Measurements from ENCODE around the gene PLOD1. TPM values are rescaled to one million over a fixed set of nuclear protein-coding genes. Genes with fewer than 3 reads are reported as not detected.
A peak's percentile ranks its signal among the peaks of the same experiment; 100 is the strongest.

PLOD1 gene
- total and polyA plus RNA-seq, 2 experiments from 2014 or later, result 22.4 to 62.9 TPM

DNA sequence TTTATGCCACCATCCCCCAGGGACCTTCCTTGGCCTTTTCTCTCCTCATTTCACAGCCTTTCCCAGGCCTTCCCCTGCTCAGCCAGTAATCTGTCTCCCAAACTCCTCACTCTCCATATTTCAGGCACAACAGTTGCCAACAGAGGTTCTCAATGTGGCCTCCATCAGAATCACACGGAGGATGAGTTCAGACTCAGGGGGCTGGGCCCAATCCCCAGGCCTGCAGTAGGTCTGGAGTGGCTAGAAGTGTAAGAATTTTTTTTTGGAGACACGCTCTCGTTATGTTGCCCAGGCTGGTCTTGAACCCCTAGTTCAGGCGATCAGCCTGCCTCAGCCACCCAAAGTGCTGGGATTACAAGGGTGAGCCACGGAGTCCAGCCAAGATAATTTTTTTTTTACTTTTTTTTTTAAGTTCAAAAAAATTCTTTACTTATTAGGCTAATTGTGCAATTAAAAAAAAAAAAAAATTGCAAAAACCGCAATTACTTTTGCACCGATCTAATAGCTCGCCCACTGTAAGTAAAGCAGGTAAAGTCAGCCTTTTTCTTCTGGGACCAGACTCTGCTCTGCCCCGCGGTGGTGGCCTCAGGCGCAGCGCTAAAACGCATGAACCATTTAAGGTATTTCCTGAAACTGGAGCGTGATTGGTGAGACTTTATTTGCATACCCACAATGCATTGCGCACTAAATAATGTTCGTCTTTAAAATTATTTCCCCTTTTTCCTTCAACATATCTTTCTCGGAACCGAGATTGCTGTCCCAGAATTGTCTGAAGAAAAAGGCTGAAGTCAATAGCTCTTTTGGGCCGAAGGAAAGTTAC, 27.0 kb upstream of the PLOD1 start (continued):
- TF ChIP-seq, protein P1, sequence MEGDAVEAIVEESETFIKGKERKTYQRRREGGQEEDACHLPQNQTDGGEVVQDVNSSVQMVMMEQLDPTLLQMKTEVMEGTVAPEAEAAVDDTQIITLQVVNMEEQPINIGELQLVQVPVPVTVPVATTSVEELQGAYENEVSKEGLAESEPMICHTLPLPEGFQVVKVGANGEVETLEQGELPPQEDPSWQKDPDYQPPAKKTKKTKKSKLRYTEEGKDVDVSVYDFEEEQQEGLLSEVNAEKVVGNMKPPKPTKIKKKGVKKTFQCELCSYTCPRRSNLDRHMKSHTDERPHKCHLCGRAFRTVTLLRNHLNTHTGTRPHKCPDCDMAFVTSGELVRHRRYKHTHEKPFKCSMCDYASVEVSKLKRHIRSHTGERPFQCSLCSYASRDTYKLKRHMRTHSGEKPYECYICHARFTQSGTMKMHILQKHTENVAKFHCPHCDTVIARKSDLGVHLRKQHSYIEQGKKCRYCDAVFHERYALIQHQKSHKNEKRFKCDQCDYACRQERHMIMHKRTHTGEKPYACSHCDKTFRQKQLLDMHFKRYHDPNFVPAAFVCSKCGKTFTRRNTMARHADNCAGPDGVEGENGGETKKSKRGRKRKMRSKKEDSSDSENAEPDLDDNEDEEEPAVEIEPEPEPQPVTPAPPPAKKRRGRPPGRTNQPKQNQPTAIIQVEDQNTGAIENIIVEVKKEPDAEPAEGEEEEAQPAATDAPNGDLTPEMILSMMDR (conservative IDR thresholded peaks at IDR 0.05; ENCODE audit: low read depth in 2 of 2), result peak; percentile 76 to 78

DNA sequence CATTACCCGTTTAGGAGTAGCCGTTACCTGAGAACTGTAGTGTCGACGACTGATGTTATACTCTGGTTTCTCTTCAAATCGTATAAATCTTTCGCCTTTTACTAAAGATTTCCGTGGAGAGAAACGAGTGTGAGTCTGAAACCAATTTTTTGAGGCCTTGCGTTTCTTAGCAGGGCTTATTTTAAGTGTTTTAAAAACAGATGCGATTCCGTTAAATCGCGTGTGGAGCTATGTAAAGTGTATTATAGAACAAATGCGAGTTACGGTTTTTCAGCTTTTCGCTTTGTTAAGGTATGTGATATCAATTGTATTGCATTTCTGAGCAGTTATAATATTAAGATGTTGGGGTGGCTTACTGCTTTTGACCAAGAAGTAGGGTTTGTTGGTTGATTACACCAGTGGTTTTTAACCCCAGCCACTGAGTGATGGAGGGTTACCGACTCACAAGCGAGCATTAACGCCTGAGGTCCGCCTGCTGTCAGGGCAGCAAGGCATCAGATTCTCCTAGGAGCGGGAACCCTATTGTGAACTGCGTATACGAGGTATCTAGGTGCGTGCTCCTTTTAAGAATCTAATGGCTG, 26.3 kb upstream of the PLOD1 start:
- peak overlapping the region; percentile 46 for H3K4me3 ChIP-seq
- H4K20me1 ChIP-seq (replicated peaks; ENCODE audit: insufficient read depth), result no peaks in the 10 kb centered on the region
- peak overlapping the region; percentile 62 for H3K4me2 ChIP-seq
- Mint-ChIP-seq H3K36me3 (ENCODE audit: low read depth) (no peaks in the 10 kb centered on the region), H3K27ac (peak overlapping the region; percentile 100), H3K4me3 (peak overlapping the region; percentile 82), H3K4me1 (peaks cover 7% of the 10 kb centered on the region; the same call in 2 of the 3 replicates), H3K27me3 (ENCODE audit: insufficient read depth, low read depth, poor library complexity) (peaks cover 35% of the 10 kb centered on the region), H3K9me3 (peaks cover 3% of the 10 kb centered on the region; the same call in 2 of the 3 replicates)
- peak overlapping the region; percentile 86 for H3K27ac ChIP-seq (ENCODE audit: low read depth)
- no peaks in the 10 kb centered on the region for H3F3A ChIP-seq (replicated peaks; ENCODE audit: low read depth)
- peak; percentile 95 for DNase-seq (ENCODE audit: low spot score)
- no peaks in the 10 kb centered on the region for H3K9me2 ChIP-seq (ENCODE audit: insufficient read depth)
- H3K4me1 ChIP-seq (ENCODE audit: insufficient read depth), result no peaks in the 10 kb centered on the region
- peak; percentile 73 for ATAC-seq
- no peak overlapping the region for H2AFZ ChIP-seq
- H3K36me3 ChIP-seq (ENCODE audit: insufficient read depth), result no peaks in the 10 kb centered on the region
- no peaks in the 10 kb centered on the region for H3K79me2 ChIP-seq (replicated peaks; ENCODE audit: insufficient read depth)
- no peaks in the 10 kb centered on the region for H3K27me3 ChIP-seq (ENCODE audit: insufficient read depth)
- TF ChIP-seq NANOG (IDR thresholded peaks at IDR 0.05; ENCODE audit: borderline replicate concordance) (peak; percentile 64; the same call in 1 of the 2 replicates), STAT1 (IDR thresholded peaks at IDR 0.05; ENCODE audit: unreplicated experiment) (no peak), POLR2AphosphoS5 (IDR thresholded peaks at IDR 0.05; ENCODE audit: low read depth) (peak; percentile 100), EZH2phosphoT487 (IDR thresholded peaks at IDR 0.05; ENCODE audit: unreplicated experiment) (no peak), ZNF331 (CRISPR knock-in tag; IDR thresholded peaks at IDR 0.05; ENCODE audit: low read depth) (peak; percentile 49; the same call in 1 of the 2 replicates), ZNF114 (CRISPR knock-in tag; IDR thresholded peaks at IDR 0.05) (peak; percentile 11; the same call in 1 of the 2 replicates)
- TF ChIP-seq, protein P2, sequence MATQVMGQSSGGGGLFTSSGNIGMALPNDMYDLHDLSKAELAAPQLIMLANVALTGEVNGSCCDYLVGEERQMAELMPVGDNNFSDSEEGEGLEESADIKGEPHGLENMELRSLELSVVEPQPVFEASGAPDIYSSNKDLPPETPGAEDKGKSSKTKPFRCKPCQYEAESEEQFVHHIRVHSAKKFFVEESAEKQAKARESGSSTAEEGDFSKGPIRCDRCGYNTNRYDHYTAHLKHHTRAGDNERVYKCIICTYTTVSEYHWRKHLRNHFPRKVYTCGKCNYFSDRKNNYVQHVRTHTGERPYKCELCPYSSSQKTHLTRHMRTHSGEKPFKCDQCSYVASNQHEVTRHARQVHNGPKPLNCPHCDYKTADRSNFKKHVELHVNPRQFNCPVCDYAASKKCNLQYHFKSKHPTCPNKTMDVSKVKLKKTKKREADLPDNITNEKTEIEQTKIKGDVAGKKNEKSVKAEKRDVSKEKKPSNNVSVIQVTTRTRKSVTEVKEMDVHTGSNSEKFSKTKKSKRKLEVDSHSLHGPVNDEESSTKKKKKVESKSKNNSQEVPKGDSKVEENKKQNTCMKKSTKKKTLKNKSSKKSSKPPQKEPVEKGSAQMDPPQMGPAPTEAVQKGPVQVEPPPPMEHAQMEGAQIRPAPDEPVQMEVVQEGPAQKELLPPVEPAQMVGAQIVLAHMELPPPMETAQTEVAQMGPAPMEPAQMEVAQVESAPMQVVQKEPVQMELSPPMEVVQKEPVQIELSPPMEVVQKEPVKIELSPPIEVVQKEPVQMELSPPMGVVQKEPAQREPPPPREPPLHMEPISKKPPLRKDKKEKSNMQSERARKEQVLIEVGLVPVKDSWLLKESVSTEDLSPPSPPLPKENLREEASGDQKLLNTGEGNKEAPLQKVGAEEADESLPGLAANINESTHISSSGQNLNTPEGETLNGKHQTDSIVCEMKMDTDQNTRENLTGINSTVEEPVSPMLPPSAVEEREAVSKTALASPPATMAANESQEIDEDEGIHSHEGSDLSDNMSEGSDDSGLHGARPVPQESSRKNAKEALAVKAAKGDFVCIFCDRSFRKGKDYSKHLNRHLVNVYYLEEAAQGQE (IDR thresholded peaks at IDR 0.05; ENCODE audit: unreplicated experiment), result no peak
- TF ChIP-seq, protein P1 (conservative IDR thresholded peaks at IDR 0.05; ENCODE audit: low read depth in 2 of 2), result no peak
